SJCRH30 (cell line): Measurements from ENCODE around the gene BCAP31. TPM values are rescaled to one million over a fixed set of nuclear protein-coding genes. Genes with fewer than 3 reads are reported as not detected.
"Not testable (repeated sequence)": the region's sequence is repeated elsewhere in the genome, so short reads cannot be mapped to it uniquely, and the experiment has no call there.

ENCODE experiments used
- DNase-seq, 2 experiments: peaks; one replicate each; pipeline ENCODE4 v3.0.0-alpha.2; 2015 to 2020
- H3K27ac ChIP-seq: fragments of 250-450 bp; sonication (Bioruptor Pico); 2 replicates; pipeline ENCODE4 v1.5.1; 2020; ENCODE audit warnings: mild to moderate bottlenecking, moderate library complexity
- H3K27me3 ChIP-seq: fragments of 250-450 bp; sonication (Bioruptor Pico); 2 replicates; pipeline ENCODE4 v1.5.1; 2020; ENCODE audit warnings: mild to moderate bottlenecking, moderate library complexity
- H3K36me3 ChIP-seq: fragments of 250-450 bp; sonication (Bioruptor Pico); 2 replicates; pipeline ENCODE4 v1.5.1; 2020; ENCODE audit warnings: mild to moderate bottlenecking, moderate library complexity
- H3K4me1 ChIP-seq: fragments of 250-450 bp; sonication (Bioruptor Pico); 2 replicates; pipeline ENCODE4 v1.5.1; 2020; ENCODE audit warnings: mild to moderate bottlenecking, moderate library complexity
- H3K4me3 ChIP-seq: fragments of 250-450 bp; sonication (Bioruptor Pico); 2 replicates; pipeline ENCODE4 v1.5.1; 2020; ENCODE audit warnings: mild to moderate bottlenecking, moderate library complexity
- H3K9me3 ChIP-seq: fragments of 250-450 bp; sonication (Bioruptor Pico); replicated peaks from 2 replicates; pipeline ENCODE4 v1.5.1; 2020; ENCODE audit warnings: mild to moderate bottlenecking, moderate library complexity
- total RNA-seq: library from RNA; depleted of rRNA; stranded (reverse); fragments of >200 nt; shearing (Covaris generic); gene quantifications from 2 replicates; pipeline ENCODE4 v1.2.3, GENCODE V29; 2014

Gene BCAP31
- total RNA-seq, 1 experiment from 2014 or later, result 78.0 TPM

GRCh38 chrX:153732401-153732800 lies 8.2 kb upstream of the BCAP31 start:
- Histone ChIP-seq H3K4me3 (no peak overlapping the region), H3K27me3 (no peaks in the 10 kb centered on the region), H3K36me3 (no peaks in the 10 kb centered on the region), H3K4me1 (peaks cover 2% of the 10 kb centered on the region), H3K9me3 (no peaks in the 10 kb centered on the region), H3K27ac (no peak overlapping the region)
- DNase-seq, result no peak

DNA sequence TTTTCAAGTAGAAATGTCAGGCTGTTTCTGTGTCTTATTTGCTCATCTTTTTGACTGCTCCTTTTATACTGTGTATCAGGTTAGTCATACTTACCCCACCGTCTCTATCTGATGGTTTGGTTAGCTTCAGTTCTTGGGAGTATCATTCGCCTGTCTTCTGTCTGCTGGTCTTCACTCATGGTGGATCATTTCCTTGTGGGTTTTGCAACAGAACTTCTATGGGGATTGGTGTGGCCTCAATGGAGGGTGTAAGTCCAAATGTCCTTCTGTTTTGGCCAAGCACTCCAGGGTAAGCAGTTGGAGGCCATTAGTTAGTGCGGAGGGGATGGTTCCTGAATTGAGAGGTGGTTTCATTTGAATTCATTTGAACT lies 7.6 kb upstream of the BCAP31 start:
- H3K9me3 ChIP-seq, result no peaks in the 10 kb centered on the region
- no peak overlapping the region for H3K27ac ChIP-seq
- H3K4me3 ChIP-seq, result no peak overlapping the region

DNA sequence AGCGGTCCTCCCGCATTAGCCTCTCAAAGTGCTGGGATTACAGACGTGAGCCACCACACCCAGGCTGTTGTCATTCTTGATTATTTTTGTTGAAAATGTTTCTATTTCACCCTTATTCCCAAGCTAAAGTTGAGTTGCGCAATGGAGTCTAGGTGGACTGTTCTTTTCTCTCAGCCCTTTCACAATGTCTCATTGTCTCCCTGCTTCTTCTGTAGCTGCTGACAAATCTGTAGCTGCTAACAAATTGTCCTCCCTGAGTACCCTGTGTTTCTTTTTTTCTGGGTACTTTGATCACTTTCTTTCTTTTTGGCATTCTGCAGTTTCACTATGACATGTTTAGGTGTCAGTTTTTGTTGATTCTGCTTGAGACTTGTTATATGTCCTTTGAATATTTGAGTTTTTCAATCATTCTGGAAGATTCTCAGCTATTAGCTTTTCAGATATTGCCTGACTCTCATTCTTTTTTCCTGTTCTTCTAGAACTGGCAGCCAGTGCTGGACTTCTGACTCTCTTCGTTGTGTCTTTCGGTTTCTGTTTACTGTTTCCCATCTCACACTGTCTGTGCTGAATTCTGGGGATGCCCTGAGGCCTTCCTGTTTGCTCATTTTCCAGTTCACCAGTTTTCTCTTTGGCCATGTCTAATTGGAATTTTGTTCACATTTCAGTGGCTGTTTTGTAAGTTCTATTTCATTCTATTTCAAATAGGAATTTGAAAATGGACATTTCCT lies 7.1 kb upstream of the BCAP31 start:
- H3K36me3 ChIP-seq, result no peaks in the 10 kb centered on the region
- peaks cover 8% of the 10 kb centered on the region for H3K4me1 ChIP-seq
- H3K27me3 ChIP-seq, result no peaks in the 10 kb centered on the region
- H3K4me3 ChIP-seq, result no peak overlapping the region
- DNase-seq, result no peak
- H3K9me3 ChIP-seq, result no peaks in the 10 kb centered on the region
- no peak overlapping the region for H3K27ac ChIP-seq

More for the DNA sequence above, 7.6 kb upstream of the BCAP31 start:
- Histone ChIP-seq H3K36me3 (no peaks in the 10 kb centered on the region), H3K27me3 (no peaks in the 10 kb centered on the region), H3K4me1 (peaks cover 8% of the 10 kb centered on the region)
- no peak for DNase-seq

- not testable (repeated sequence) for DNase-seq, H3K36me3 ChIP-seq, H3K27me3 ChIP-seq, H3K27ac ChIP-seq, H3K4me3 ChIP-seq, H3K9me3 ChIP-seq
- peaks cover 11% of the 10 kb centered on the region for H3K4me1 ChIP-seq
These were observed 5.9 kb upstream of the BCAP31 start for GRCh38 chrX:153730115-153730514.

GRCh38 chrX:153728951-153729631 lies 4.9 kb upstream of the BCAP31 start:
- DNase-seq, result no peak
- H3K36me3 ChIP-seq, result no peaks in the 10 kb centered on the region
- no peak overlapping the region for H3K27ac ChIP-seq

DNA sequence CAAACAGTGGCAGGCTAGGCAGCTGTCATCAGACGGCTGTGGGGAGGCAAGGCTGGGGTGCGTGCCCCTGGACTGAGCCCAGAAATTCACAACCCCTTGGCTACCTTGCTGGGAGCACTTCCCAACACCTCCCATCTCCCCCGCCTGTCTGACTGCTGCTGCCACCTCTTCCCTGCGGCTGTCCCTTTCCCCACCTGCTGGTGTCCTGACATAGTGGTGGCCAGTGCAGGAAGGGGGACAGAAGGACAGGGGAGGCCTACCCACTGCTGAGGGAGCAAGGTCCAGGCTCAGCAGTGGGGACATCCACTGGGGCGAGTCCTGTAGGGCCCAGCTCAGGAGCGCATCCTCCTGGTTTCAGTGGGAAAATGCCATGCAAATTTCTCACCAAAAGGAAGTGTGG lies 3.9 kb upstream of the BCAP31 start:
- Histone ChIP-seq H3K27ac (no peak overlapping the region), H3K36me3 (no peaks in the 10 kb centered on the region), H3K9me3 (no peaks in the 10 kb centered on the region), H3K4me3 (no peak overlapping the region), H3K27me3 (no peaks in the 10 kb centered on the region), H3K4me1 (peaks cover 11% of the 10 kb centered on the region)
- no peak for DNase-seq

More at GRCh38 chrX:153728951-153729631, 4.9 kb upstream of the BCAP31 start:
- H3K9me3 ChIP-seq, result no peaks in the 10 kb centered on the region
- H3K27me3 ChIP-seq, result no peaks in the 10 kb centered on the region
- peaks cover 11% of the 10 kb centered on the region for H3K4me1 ChIP-seq
- no peak overlapping the region for H3K4me3 ChIP-seq

GRCh38 chrX:153727123-153727931 lies 3.1 kb upstream of the BCAP31 start:
- Histone ChIP-seq H3K36me3 (no peaks in the 10 kb centered on the region), H3K4me1 (peaks cover 11% of the 10 kb centered on the region), H3K27ac (peak overlapping the region; percentile 80), H3K9me3 (no peaks in the 10 kb centered on the region), H3K27me3 (no peaks in the 10 kb centered on the region), H3K4me3 (peak overlapping the region; percentile 30)
- no peak for DNase-seq

- peaks cover 11% of the 10 kb centered on the region for H3K4me1 ChIP-seq
- no peaks in the 10 kb centered on the region for H3K9me3 ChIP-seq
- peak; percentile 74 to 79 for DNase-seq
These were observed 2.3 kb upstream of the BCAP31 start for GRCh38 chrX:153726286-153727122.

GRCh38 chrX:153725832-153726285 lies 1.7 kb upstream of the BCAP31 start:
- no peaks in the 10 kb centered on the region for H3K27me3 ChIP-seq
- no peak for DNase-seq
- peaks cover 11% of the 10 kb centered on the region for H3K4me1 ChIP-seq
- peak overlapping the region; percentile 80 for H3K27ac ChIP-seq
- H3K36me3 ChIP-seq, result 0 out of 2 replicates have a peak, but pooled peaks cover under 1% of the 10 kb centered on the region
- H3K4me3 ChIP-seq, result no peak overlapping the region
- H3K9me3 ChIP-seq, result no peaks in the 10 kb centered on the region

More at GRCh38 chrX:153726286-153727122, 2.3 kb upstream of the BCAP31 start:
- Histone ChIP-seq H3K27me3 (no peaks in the 10 kb centered on the region), H3K36me3 (no peaks in the 10 kb centered on the region), H3K27ac (peak overlapping the region; percentile 80), H3K4me3 (peak overlapping the region; percentile 30)

- peak overlapping the region; percentile 26; the same call in 1 of the 2 replicates for H3K27ac ChIP-seq
- 0 out of 2 replicates have a peak, but pooled peaks cover 2% of the 10 kb centered on the region for H3K36me3 ChIP-seq
- H3K27me3 ChIP-seq, result no peaks in the 10 kb centered on the region
- H3K4me3 ChIP-seq, result peak overlapping the region; percentile 67
- no peaks in the 10 kb centered on the region for H3K9me3 ChIP-seq
- DNase-seq, result peak in 1 of 2 experiments; percentile 25
- peaks cover 11% of the 10 kb centered on the region for H3K4me1 ChIP-seq
These were observed 1.0 kb upstream of the BCAP31 start for GRCh38 chrX:153725039-153725831.

- peak overlapping the region; percentile 24 for H3K27ac ChIP-seq
- H3K36me3 ChIP-seq, result peaks cover 2% of the 10 kb centered on the region; the same call in 1 of the 2 replicates
- H3K4me1 ChIP-seq, result peaks cover 11% of the 10 kb centered on the region
- H3K27me3 ChIP-seq, result no peaks in the 10 kb centered on the region
- H3K9me3 ChIP-seq, result no peaks in the 10 kb centered on the region
- DNase-seq, result peak; percentile 38 to 50
- peak overlapping the region; percentile 67 for H3K4me3 ChIP-seq
These were observed 586 bp downstream of the BCAP31 start for GRCh38 chrX:153723351-153724251.

DNA sequence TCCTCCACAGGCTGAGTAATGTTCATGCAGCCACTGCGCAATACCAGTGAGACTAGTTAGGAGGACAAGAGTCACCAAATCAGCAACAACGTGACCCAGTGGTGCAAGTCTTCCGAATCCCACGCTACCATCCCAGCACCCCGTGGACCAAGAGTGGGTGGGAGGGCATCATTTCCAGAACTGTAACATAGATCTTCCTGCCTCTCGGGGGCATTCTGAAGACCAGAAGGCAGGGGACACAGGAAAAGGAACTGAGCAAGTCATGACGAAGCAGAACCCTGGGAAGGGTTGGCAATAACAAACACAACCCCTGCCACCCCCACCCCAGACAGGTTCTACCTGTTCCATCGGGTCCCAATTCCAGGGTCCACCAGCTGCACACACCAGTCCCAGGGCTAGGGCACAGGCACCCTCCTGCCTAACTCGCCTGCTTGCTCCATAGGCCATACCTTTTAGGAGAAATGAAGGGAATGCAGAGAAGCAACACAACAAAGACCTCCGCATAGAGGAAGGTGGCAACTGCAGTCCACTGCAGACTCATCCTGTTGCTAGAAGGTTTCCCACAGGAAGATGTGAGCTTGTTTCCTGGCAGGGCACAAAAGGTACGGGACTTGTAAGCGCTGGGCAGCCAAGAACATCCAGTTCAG lies 1.4 kb downstream of the BCAP31 start:
- peaks cover 2% of the 10 kb centered on the region; the same call in 1 of the 2 replicates for H3K36me3 ChIP-seq
- peak overlapping the region; percentile 67 for H3K4me3 ChIP-seq
- no peak overlapping the region; the same call in 1 of the 2 replicates for H3K27ac ChIP-seq
- no peaks in the 10 kb centered on the region for H3K27me3 ChIP-seq
- no peaks in the 10 kb centered on the region for H3K9me3 ChIP-seq
- DNase-seq, result no peak
- peaks cover 11% of the 10 kb centered on the region for H3K4me1 ChIP-seq
